ENCODE results near the gene ARHGAP24.
"Not testable (repeated sequence)": the region's sequence is repeated elsewhere in the genome, so short reads cannot be mapped to it uniquely, and the experiment has no call there.

Gene ARHGAP24

DNA sequence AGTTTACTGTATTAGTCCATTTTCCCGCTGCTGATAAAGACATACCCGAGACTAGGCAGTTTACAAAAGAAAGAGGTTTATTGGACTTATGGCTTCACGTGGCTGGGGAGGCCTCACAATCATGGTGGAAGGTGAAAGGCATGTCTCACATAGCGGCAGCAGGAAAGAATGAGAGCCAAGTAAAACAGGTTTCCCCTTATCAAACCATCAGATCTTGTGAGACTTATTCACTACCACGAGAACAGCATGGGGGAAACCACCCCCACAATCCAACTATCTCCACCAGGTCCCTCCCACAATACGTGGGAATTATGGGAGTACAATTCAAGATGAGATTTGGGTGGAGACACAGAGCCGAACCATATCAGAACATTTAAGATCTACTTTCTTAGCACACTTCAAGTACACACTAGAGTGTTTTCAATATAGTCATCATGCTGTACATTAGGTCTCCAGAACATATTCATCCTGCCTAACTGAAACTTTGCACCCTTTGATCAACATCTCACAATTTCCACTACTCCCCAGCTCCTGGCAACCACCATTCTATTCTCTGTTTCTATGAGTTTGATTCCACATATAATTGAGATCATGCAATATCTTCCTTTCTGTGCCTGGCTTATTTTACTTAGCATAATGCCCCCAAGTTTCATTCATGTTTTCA, 341.0 kb downstream of the ARHGAP24 start:
- DNase-seq (ENCODE audit: low read depth): no peak

DNA sequence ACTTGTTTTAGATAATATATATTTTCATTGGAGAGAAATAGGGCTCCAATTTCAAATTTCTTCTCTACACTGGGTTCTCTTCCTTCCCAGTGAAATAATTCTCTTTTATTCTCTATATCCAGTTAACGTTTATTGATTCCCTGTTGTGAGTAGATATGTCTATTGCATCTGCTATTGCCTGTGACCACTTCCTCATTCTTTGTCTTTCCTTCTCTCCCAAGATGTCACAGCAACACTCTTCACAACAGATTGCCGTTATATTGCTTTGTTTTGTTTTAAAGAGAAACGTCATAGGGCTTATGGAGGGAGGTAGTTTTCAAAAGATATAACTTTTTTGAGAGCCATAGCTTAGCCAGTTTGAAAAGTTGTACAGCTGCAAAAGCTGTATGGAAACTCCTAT, 343.8 kb downstream of the ARHGAP24 start:
- no peak for DNase-seq (ENCODE audit: low read depth)

- not testable (repeated sequence) for DNase-seq (ENCODE audit: low read depth)
These were observed 345.2 kb downstream of the ARHGAP24 start for GRCh38 chr4:85820101-85820500.

DNA sequence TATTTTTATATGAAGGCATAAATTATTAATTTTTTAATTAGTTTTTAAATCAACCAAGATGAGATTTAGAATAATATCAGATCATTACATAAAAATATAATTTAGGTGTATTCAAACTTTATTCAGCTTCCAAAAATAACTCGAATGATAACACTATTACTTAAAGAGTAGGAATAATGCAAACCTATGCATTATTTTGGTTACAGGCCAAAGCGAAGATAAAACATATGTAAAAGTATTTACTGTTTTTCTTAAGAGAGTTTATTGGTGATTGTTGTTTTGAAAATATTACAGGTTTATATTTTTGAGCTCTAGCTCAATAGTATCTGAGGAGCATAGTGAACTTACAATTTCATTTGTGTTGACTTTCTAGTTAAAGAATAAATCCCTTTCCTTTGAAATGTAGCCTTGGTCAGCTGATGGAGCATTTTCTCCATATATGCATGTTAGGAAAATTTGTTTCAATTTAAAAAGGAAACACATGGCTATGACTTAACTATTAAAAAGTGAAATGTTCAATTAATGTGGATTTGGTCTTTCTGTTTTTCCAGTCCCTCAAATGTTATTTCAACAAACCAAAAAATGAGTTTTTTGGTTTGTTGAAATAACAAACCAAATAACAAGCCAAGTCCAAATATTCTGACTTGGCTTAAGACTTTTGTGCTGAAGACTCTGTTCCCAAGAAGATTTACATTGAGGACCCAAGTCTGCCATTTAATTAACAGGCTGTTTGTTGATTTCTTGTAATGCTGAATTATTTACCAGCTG, 346.9 kb downstream of the ARHGAP24 start:
- DNase-seq (ENCODE audit: low read depth): no peak

GRCh38 chr4:85823295-85823694, 348.3 kb downstream of the ARHGAP24 start:
- DNase-seq (ENCODE audit: low read depth): no peak

GRCh38 chr4:85824166-85824945, 349.4 kb downstream of the ARHGAP24 start:
- no peak for DNase-seq (ENCODE audit: low read depth)

DNA sequence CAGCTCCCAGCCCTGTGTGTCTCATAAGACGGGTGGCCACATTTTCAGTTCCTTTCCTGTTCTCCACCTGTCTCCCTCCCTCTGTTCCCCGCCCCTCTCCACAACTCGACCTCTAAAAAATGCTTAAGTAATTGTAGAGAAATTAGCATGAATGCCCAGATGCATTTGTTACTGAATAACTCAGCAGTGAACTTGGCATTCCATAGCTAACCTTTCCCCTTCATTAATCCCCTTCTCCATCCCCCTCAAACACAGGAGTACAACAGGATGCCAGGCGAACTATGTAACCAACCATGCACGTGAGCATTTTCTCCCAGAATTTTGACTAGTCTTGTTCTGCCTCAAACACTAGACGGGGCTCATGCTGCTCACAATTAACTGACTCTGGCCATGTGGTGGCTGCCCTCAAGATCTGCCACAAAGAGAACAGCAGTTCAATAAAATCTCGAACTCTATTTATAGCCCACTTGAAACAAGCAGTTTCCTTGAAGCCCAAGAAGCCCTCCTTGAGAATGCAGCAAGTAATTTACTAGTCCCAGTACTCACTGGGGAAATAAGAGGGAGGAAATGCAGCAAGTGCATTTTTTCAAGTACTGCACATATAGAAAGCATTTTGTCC, 351.2 kb downstream of the ARHGAP24 start:
- DNase-seq (ENCODE audit: low read depth): no peak

- no peak for DNase-seq (ENCODE audit: low read depth)
These were observed 353.3 kb downstream of the ARHGAP24 start for GRCh38 chr4:85828027-85828890.

GRCh38 chr4:85829276-85830051, 354.5 kb downstream of the ARHGAP24 start:
- no peak for DNase-seq (ENCODE audit: low read depth)

DNA sequence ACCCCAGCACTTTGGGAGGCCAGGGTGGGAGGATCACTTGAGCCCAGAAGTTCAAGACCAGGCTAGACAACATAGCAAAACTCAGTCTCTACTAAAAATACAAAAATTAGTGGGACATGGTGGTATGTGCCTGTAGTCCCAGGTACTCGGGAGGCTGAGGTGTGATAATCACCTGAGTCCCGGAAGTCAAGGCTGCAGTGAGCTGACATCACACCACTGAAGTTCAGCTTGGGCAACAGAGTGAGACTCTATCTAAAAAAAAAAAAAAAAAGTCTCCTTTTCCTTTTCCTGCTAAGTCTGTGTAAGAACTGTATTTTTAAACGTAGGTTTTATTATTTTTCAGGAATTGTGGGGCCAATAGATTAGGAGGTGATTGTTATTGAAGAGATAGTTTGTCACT, 356.7 kb downstream of the ARHGAP24 start:
- DNase-seq (ENCODE audit: low read depth): no peak

DNA sequence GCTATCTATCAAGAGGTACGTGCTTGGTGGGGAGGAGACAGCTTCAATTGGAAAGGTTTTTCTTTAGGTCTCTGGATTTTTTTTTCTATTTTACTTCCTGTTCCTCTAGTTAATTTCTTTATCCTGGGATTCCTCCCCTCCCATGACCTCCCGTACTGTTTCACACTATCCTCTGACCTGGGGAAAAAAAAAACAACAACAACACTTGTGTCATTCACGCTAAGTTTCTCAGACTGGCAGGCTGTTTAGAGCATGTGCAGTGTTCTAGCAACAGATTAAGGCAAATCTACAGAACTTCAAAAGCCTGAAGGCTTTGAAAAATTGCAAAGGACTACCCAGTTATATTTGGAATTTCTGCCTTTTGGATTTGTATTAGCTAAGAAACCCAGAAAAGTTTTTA, 358.4 kb downstream of the ARHGAP24 start:
- DNase-seq (ENCODE audit: low read depth): no peak

DNA sequence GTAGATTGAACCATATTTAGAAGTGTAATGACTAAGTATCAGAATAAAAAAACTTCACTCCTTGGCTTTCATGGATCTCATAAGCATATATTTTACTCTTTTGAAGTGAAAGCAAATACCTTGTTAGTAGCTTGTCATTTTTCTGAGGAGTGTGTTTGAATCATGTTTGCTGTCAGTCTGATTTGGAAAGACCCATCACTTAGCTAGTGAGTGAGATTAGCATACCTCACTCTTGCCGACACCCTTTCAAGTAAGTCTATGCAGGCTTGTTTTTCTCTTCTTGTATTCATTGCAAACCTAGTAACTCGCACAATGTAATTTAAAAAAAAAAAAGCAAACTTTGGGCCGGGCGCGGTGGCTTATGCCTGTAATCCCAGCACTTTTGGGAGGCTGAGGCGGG, 360.0 kb downstream of the ARHGAP24 start:
- no peak for DNase-seq (ENCODE audit: low read depth)

- no peak for DNase-seq (ENCODE audit: low read depth)
These were observed 361.9 kb downstream of the ARHGAP24 start for GRCh38 chr4:85836588-85837438.

DNA sequence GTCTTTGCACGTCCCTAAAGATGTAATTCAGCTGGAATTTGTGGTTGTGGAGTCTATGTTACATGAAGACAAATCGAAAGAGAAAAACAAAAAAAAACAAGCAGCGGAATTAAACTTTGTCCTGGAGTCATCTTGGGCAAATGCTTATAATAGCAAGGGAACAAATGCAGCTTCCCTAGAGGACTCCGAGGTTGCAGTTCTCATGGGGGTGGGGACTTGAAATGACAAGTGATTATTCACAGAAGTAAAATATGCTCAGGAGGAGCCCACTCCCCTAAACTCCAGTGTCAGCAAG, 362.4 kb downstream of the ARHGAP24 start:
- no peak for DNase-seq (ENCODE audit: low read depth)

- DNase-seq (ENCODE audit: low read depth): not testable (repeated sequence)
These were observed 365.1 kb downstream of the ARHGAP24 start for GRCh38 chr4:85839981-85840451.

DNA sequence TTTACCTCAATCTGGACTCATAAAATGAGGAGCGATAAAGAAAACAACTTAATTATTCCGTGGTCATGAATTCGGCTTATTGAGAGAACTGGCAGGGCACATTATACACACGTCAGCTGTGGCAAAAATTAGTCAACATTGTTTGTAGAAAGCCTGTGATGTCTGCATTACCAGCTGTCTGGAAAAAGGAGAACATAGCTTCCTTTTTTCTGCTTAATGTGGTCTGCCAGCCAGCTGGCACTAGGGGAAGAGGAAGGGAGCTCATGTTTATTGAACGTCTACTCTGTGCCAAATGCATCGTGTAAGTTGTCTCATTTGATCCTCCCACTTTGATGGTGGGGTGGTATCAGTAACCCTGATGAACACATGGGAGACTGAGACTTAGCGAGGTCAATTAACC, 367.6 kb downstream of the ARHGAP24 start:
- DNase-seq (ENCODE audit: low read depth): no peak

- not testable (repeated sequence) for DNase-seq (ENCODE audit: low read depth)
These were observed 378.8 kb downstream of the ARHGAP24 start for GRCh38 chr4:85853740-85854139.

DNA sequence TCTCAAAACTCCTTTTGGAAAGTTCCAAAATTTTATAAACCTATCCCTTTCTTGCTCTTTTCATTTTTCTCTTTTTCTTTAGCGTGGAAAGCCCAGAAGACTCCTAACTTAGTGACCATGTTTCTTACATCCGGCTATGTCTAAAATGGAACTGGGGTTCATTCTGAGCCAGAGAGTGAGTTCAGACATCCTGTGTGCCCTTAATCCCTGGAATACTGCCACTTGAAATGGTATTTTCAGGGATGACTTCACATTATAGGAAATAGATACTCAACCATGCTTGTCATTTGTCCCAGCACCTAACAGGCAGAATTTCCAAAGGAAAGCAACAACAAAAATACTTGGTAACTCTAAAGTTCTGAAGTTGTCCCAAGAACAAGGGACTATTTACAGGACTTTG, 379.6 kb downstream of the ARHGAP24 start:
- DNase-seq (ENCODE audit: low read depth): no peak

DNA sequence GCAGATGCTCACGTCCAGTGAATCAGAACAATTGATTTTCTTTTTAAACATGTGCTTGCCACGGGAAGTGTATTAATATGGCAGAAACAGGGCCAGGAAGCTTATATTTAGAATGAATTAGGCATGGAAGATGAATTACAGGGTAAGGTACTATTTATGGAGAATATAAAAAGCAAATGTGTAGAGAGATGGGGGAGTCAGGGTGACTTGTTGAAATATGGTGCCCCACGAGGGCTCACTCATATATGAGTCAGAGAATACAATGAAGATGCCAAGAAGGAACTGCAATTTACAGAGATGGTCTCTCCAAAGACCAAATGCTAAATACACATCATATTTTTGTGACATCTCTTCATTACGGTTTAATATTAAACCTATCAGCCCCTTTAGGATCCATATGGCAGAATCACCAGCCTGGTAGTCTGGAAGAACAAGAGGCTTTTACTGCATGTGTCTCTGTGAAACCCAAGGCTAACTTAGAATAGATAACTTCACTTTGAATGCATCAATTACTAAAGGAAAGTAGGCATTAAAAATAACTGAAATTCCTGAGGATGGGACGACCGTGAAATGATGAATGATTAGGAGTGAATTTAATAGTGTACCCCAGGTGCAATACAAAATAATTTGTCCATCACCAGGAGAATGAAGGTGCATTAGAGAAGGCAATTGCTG, 385.3 kb downstream of the ARHGAP24 start:
- DNase-seq (ENCODE audit: low read depth): peak; percentile 40

All from HS-5 (cell line).